HepG2 (cell line): ENCODE measurements around the gene ZIK1. TPM values are rescaled to one million over a fixed set of nuclear protein-coding genes. Genes with fewer than 3 reads are reported as not detected.
A peak's percentile ranks its signal among the peaks of the same experiment; 100 is the strongest.

Source experiments
- ETV5 ChIP-seq: IDR thresholded peaks from 2 replicates; pipeline ENCODE4 v1.6.1; 2018; ENCODE audit warnings: missing biosample characterization, missing genetic modification reagents, inconsistent platforms, borderline replicate concordance
- HOXA9 ChIP-seq: sonication (generic); formaldehyde crosslinking; IDR thresholded peaks from 2 replicates; pipeline ENCODE4 v1.8.1; 2022; ENCODE audit warnings: missing genetic modification reagents, mild to moderate bottlenecking, moderate library complexity, borderline replicate concordance
- MZF1 ChIP-seq: sonication (generic); formaldehyde crosslinking; IDR thresholded peaks from 2 replicates; pipeline ENCODE4 v1.8.1; 2023; ENCODE audit warnings: mild to moderate bottlenecking, missing genetic modification reagents, borderline replicate concordance
- NPAS2 ChIP-seq: sonication (generic); formaldehyde crosslinking; IDR thresholded peaks from 2 replicates; pipeline ENCODE4 v1.8.0; 2022; ENCODE audit warnings: mild to moderate bottlenecking, missing genetic modification reagents, borderline replicate concordance
- PLRG1 ChIP-seq: fragments of 450-650 bp; conservative IDR thresholded peaks from 2 replicates; pipeline ENCODE4 v1.6.1; 2016
- ZNF121 ChIP-seq: sonication (generic); formaldehyde crosslinking; IDR thresholded peaks from 2 replicates; pipeline ENCODE4 v1.5.0; 2020; ENCODE audit warnings: mild to moderate bottlenecking, missing genetic modification reagents
- polyA plus RNA-seq, 8 experiments: library from polyadenylated mRNA; depleted of rRNA in 3 of 8; stranded (reverse) in 7 of 8; unstranded in 1 of 8; fragments of >200 nt; fragmentation: Illumina TruSeq in 4 of 8; extraction: Trizol in 4 of 8; gene quantifications; 2 replicates each; pipeline versions ENCODE4 v1.2.1 to v1.2.3, GENCODE V29; 2011 to 2016; ENCODE audit warnings: low read depth in 4 of 8, missing spikeins in 1 of 8, mixed read lengths in 1 of 8; ENCODE audit not compliant: insufficient read depth in 1 of 8
- total RNA-seq, 5 experiments: library from RNA; depleted of rRNA; stranded (reverse); fragments of >200 nt; fragmentation: Illumina TruSeq; extraction: Trizol; gene quantifications; 2 replicates each; pipeline ENCODE4 v1.2.3, GENCODE V29; 2016; ENCODE audit warnings: low read depth in 1 of 5
- TF ChIP-seq, protein P1 (sequence below): sonication (generic); formaldehyde crosslinking; IDR thresholded peaks from 2 replicates; pipeline ENCODE4 v1.5.0; 2020; ENCODE audit warnings: mild to moderate bottlenecking, missing genetic modification reagents, borderline replicate concordance
- TF ChIP-seq, protein P2 (sequence below): sonication (generic); formaldehyde crosslinking; IDR thresholded peaks from 2 replicates; pipeline ENCODE4 v1.8.0; 2022; ENCODE audit warnings: mild to moderate bottlenecking, missing genetic modification reagents, moderate library complexity
- TF ChIP-seq, protein P3 (sequence below), 2 experiments: sonication (generic) in 1 of 2; formaldehyde crosslinking in 1 of 2; IDR thresholded peaks; 2 replicates each; pipeline versions ENCODE4 v1.4.0 to v1.6.1; 2018 to 2020; ENCODE audit warnings: missing genetic modification reagents in 2 of 2, borderline replicate concordance in 1 of 2, low read depth in 1 of 2, mild to moderate bottlenecking in 1 of 2, missing biosample characterization in 1 of 2
- TF ChIP-seq, protein P4 (sequence below): sonication (generic); formaldehyde crosslinking; IDR thresholded peaks from 2 replicates; pipeline ENCODE4 v1.4.0; 2020; ENCODE audit warnings: mild to moderate bottlenecking, low read depth, missing genetic modification reagents
- TF ChIP-seq, protein P5 (sequence below): IDR thresholded peaks from 2 replicates; pipeline ENCODE4 v1.6.1; 2012; ENCODE audit warnings: inconsistent platforms
- TF ChIP-seq, protein P6 (sequence below): sonication (generic); formaldehyde crosslinking; conservative IDR thresholded peaks from 2 replicates; pipeline ENCODE4 v1.4.0; 2020; ENCODE audit warnings: missing genetic modification reagents
- TF ChIP-seq, protein P7 (sequence below): sonication (generic); formaldehyde crosslinking; IDR thresholded peaks from 2 replicates; pipeline ENCODE4 v1.4.0; 2020; ENCODE audit warnings: mild to moderate bottlenecking, missing genetic modification reagents

The ZIK1 gene
- total and polyA plus RNA-seq, 2 of the 13 experiments (the other 11 are each of a cell fraction or from before 2014, with no cell fraction given): 2.1 to 7.2 TPM

DNA sequence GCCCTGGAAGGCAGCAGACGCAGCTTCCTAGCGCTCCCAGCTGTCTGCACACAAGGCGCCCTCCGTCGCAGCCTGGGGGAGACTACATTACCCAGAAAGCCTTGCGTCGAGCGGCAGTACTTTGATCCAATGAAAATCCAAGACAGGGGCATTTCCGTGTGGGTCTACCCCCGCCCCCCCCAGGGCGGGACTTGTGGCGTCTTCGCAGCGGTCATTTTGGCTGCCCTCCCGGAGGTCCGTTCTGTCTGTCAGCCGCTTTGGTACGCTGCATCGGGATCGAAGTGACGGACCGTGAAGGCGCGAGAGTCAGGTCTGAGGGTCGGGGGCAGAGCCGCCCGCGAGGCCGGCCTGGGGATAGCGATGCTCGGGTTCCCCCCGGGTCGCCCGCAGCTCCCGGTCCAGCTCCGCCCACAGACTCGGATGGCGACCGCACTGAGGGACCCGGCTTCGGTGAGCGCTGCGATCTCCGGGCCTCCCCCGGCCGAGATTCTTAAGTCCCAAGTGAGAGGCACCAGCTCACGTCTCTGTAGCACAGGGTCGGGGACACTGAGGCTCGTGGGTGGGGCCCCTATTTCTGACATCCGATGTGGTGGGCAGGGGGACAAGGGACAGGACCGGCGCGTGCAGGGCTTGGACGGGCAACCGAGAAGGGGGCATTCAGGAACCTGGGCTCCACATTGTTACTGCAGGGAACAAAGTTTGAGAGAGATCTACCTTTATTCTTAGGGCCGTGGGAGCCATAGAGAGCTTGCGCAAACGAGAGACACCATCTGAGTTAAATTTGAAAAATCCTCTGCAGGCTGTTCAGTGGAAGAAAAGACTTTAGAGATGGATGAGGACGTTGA, 49.3 kb downstream of the ZIK1 start, which contains the start of gene ZNF211 (continued):
- TF ChIP-seq, protein P1, sequence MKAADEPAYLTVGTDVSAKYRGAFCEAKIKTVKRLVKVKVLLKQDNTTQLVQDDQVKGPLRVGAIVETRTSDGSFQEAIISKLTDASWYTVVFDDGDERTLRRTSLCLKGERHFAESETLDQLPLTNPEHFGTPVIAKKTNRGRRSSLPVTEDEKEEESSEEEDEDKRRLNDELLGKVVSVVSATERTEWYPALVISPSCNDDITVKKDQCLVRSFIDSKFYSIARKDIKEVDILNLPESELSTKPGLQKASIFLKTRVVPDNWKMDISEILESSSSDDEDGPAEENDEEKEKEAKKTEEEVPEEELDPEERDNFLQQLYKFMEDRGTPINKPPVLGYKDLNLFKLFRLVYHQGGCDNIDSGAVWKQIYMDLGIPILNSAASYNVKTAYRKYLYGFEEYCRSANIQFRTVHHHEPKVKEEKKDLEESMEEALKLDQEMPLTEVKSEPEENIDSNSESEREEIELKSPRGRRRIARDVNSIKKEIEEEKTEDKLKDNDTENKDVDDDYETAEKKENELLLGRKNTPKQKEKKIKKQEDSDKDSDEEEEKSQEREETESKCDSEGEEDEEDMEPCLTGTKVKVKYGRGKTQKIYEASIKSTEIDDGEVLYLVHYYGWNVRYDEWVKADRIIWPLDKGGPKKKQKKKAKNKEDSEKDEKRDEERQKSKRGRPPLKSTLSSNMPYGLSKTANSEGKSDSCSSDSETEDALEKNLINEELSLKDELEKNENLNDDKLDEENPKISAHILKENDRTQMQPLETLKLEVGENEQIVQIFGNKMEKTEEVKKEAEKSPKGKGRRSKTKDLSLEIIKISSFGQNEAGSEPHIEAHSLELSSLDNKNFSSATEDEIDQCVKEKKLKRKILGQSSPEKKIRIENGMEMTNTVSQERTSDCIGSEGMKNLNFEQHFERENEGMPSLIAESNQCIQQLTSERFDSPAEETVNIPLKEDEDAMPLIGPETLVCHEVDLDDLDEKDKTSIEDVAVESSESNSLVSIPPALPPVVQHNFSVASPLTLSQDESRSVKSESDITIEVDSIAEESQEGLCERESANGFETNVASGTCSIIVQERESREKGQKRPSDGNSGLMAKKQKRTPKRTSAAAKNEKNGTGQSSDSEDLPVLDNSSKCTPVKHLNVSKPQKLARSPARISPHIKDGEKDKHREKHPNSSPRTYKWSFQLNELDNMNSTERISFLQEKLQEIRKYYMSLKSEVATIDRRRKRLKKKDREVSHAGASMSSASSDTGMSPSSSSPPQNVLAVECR (CRISPR knock-in tag): peak; percentile 83
- TF ChIP-seq, protein P2, sequence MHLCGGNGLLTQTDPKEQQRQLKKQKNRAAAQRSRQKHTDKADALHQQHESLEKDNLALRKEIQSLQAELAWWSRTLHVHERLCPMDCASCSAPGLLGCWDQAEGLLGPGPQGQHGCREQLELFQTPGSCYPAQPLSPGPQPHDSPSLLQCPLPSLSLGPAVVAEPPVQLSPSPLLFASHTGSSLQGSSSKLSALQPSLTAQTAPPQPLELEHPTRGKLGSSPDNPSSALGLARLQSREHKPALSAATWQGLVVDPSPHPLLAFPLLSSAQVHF: no peak
- TF ChIP-seq HOXA9: no peak
- TF ChIP-seq, protein P3, sequence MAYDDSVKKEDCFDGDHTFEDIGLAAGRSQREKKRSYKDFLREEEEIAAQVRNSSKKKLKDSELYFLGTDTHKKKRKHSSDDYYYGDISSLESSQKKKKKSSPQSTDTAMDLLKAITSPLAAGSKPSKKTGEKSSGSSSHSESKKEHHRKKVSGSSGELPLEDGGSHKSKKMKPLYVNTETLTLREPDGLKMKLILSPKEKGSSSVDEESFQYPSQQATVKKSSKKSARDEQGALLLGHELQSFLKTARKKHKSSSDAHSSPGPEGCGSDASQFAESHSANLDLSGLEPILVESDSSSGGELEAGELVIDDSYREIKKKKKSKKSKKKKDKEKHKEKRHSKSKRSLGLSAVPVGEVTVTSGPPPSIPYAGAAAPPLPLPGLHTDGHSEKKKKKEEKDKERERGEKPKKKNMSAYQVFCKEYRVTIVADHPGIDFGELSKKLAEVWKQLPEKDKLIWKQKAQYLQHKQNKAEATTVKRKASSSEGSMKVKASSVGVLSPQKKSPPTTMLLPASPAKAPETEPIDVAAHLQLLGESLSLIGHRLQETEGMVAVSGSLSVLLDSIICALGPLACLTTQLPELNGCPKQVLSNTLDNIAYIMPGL (CRISPR knock-in tag; IDR thresholded peaks at IDR 0.05; ENCODE audit: borderline replicate concordance in 1 of 2, low read depth in 1 of 2): peak; percentile 56 to 86; a peak in 2 of 4 replicates
- TF ChIP-seq, protein P4, sequence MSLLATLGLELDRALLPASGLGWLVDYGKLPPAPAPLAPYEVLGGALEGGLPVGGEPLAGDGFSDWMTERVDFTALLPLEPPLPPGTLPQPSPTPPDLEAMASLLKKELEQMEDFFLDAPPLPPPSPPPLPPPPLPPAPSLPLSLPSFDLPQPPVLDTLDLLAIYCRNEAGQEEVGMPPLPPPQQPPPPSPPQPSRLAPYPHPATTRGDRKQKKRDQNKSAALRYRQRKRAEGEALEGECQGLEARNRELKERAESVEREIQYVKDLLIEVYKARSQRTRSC (CRISPR knock-in tag): no peak
- TF ChIP-seq MZF1 (CRISPR knock-in tag): no peak
- no peak for TF ChIP-seq ETV5 (CRISPR knock-in tag)
- TF ChIP-seq, protein P5, sequence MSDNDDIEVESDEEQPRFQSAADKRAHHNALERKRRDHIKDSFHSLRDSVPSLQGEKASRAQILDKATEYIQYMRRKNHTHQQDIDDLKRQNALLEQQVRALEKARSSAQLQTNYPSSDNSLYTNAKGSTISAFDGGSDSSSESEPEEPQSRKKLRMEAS: peak; percentile 21; the same call in 1 of the 2 replicates
- TF ChIP-seq NPAS2 (CRISPR knock-in tag): no peak
- TF ChIP-seq ZNF121 (CRISPR knock-in tag): no peak
- TF ChIP-seq, protein P6, sequence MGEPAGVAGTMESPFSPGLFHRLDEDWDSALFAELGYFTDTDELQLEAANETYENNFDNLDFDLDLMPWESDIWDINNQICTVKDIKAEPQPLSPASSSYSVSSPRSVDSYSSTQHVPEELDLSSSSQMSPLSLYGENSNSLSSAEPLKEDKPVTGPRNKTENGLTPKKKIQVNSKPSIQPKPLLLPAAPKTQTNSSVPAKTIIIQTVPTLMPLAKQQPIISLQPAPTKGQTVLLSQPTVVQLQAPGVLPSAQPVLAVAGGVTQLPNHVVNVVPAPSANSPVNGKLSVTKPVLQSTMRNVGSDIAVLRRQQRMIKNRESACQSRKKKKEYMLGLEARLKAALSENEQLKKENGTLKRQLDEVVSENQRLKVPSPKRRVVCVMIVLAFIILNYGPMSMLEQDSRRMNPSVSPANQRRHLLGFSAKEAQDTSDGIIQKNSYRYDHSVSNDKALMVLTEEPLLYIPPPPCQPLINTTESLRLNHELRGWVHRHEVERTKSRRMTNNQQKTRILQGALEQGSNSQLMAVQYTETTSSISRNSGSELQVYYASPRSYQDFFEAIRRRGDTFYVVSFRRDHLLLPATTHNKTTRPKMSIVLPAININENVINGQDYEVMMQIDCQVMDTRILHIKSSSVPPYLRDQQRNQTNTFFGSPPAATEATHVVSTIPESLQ (CRISPR knock-in tag): 0 out of 2 replicates have a peak, but pooled peaks have one; percentile 35
- TF ChIP-seq, protein P7, sequence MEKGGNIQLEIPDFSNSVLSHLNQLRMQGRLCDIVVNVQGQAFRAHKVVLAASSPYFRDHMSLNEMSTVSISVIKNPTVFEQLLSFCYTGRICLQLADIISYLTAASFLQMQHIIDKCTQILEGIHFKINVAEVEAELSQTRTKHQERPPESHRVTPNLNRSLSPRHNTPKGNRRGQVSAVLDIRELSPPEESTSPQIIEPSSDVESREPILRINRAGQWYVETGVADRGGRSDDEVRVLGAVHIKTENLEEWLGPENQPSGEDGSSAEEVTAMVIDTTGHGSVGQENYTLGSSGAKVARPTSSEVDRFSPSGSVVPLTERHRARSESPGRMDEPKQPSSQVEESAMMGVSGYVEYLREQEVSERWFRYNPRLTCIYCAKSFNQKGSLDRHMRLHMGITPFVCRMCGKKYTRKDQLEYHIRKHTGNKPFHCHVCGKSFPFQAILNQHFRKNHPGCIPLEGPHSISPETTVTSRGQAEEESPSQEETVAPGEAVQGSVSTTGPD (CRISPR knock-in tag): no peak
- no peak for TF ChIP-seq PLRG1
